Measurements from ENCODE around the gene HMCN2.
"Not testable (repeated sequence)": the region's sequence is repeated elsewhere in the genome, so short reads cannot be mapped to it uniquely, and the experiment has no call there.

HMCN2 gene

GRCh38 chr9:130421802-130422276 lies 156.3 kb downstream of the HMCN2 start:
- no peak for DNase-seq

GRCh38 chr9:130422546-130422945 lies 157.0 kb downstream of the HMCN2 start:
- DNase-seq = no peak

GRCh38 chr9:130423272-130423671 lies 157.7 kb downstream of the HMCN2 start:
- DNase-seq = no peak

GRCh38 chr9:130424595-130425454 lies 159.3 kb downstream of the HMCN2 start:
- DNase-seq = no peak

GRCh38 chr9:130425741-130426466 lies 160.3 kb downstream of the HMCN2 start:
- no peak for DNase-seq

- no peak for DNase-seq
These were observed 160.9 kb downstream of the HMCN2 start for GRCh38 chr9:130426467-130426773.

GRCh38 chr9:130426883-130427282 lies 161.3 kb downstream of the HMCN2 start:
- DNase-seq = no peak

GRCh38 chr9:130427326-130427725 lies 161.8 kb downstream of the HMCN2 start:
- no peak for DNase-seq

GRCh38 chr9:130428086-130428665 lies 162.6 kb downstream of the HMCN2 start:
- no peak for DNase-seq

GRCh38 chr9:130429381-130429780 lies 163.8 kb downstream of the HMCN2 start:
- DNase-seq = no peak

GRCh38 chr9:130429831-130430230 lies 164.3 kb downstream of the HMCN2 start:
- DNase-seq = no peak

GRCh38 chr9:130430232-130430631 lies 164.7 kb downstream of the HMCN2 start:
- DNase-seq = no peak

- no peak for DNase-seq
These were observed 165.4 kb downstream of the HMCN2 start for GRCh38 chr9:130430734-130431535.

- DNase-seq = no peak
These were observed 166.2 kb downstream of the HMCN2 start for GRCh38 chr9:130431536-130432303.

GRCh38 chr9:130432362-130432761 lies 166.8 kb downstream of the HMCN2 start:
- DNase-seq = no peak

GRCh38 chr9:130432796-130433167 lies 167.2 kb downstream of the HMCN2 start:
- DNase-seq = no peak

GRCh38 chr9:130433168-130433946 lies 167.8 kb downstream of the HMCN2 start:
- DNase-seq = no peak

- no peak for DNase-seq
These were observed 168.3 kb downstream of the HMCN2 start for GRCh38 chr9:130433947-130434262.

GRCh38 chr9:130434656-130435055 lies 169.1 kb downstream of the HMCN2 start:
- DNase-seq = not testable (repeated sequence)

- no peak for DNase-seq
These were observed 171.6 kb downstream of the HMCN2 start for GRCh38 chr9:130437011-130437789.
